PC-9 (cell line): ENCODE results near the gene PEMT. TPM values are rescaled to one million over a fixed set of nuclear protein-coding genes. Genes with fewer than 3 reads are reported as not detected.
A peak's percentile ranks its signal among the peaks of the same experiment; 100 is the strongest.

Experiments
- BruUV-seq: library from RNA; stranded (reverse); fragments of 400-500 nt; replicated peaks from 2 replicates; lab custom pipeline; 2021; lab: Mats Ljungman, UMichigan
- CTCF ChIA-PET: fragments of 300-600 bp; sonication (Branson Sonifier 250); formaldehyde crosslinking; loops from one replicate; lab custom pipeline; 2022; ENCODE audit warnings: antibody characterized with exemption; lab: Charles Lee
- POLR2A ChIA-PET: fragments of 300-600 bp; sonication (Branson Sonifier 250); formaldehyde crosslinking; loops from one replicate; lab custom pipeline; 2022; ENCODE audit warnings: antibody characterized with exemption; ENCODE audit not compliant: unreplicated experiment; lab: Charles Lee
- DNase-seq, 2 experiments: peaks; one replicate each; pipeline versions ENCODE4 v3.0.0 to v3.0.0-alpha.2; 2015 to 2022; ENCODE audit warnings: mixed read lengths in 1 of 2
- H2AFZ ChIP-seq: fragments of 200-600 bp; sonication (generic); 2 replicates; pipeline ENCODE4 v1.8.1; 2017; ENCODE audit warnings: antibody characterized with exemption
- H3F3A ChIP-seq: fragments of 200-600 bp; sonication (generic); 2 replicates; pipeline ENCODE4 v1.8.1; 2017; ENCODE audit warnings: antibody characterized with exemption, mild to moderate bottlenecking, low read depth; ENCODE audit not compliant: insufficient read depth
- H3K27ac ChIP-seq: fragments of 200-600 bp; sonication (generic); 2 replicates; pipeline ENCODE4 v1.6.1; 2016; ENCODE audit warnings: mixed run types
- H3K27me3 ChIP-seq: fragments of 200-600 bp; sonication (generic); 2 replicates; pipeline ENCODE4 v1.6.1; 2016; ENCODE audit warnings: low read depth, mixed run types; ENCODE audit not compliant: insufficient read depth
- H3K36me3 ChIP-seq: fragments of 200-600 bp; sonication (generic); 2 replicates; pipeline ENCODE4 v1.6.1; 2016; ENCODE audit warnings: low read depth, mixed run types
- H3K4me1 ChIP-seq: fragments of 200-600 bp; sonication (generic); replicated peaks from 2 replicates; pipeline ENCODE4 v1.6.1; 2016; ENCODE audit warnings: mixed run types; ENCODE audit not compliant: insufficient read depth
- H3K4me2 ChIP-seq: fragments of 200-600 bp; sonication (generic); 2 replicates; pipeline ENCODE4 v1.6.1; 2017; ENCODE audit warnings: mixed run types
- H3K4me3 ChIP-seq: fragments of 200-600 bp; sonication (generic); 2 replicates; pipeline ENCODE4 v1.6.1; 2016; ENCODE audit warnings: mixed run types
- H3K79me2 ChIP-seq: fragments of 200-600 bp; sonication (generic); 2 replicates; pipeline ENCODE4 v1.6.1; 2017; ENCODE audit warnings: low read depth, mixed run types
- H3K9me2 ChIP-seq: fragments of 200-600 bp; sonication (generic); 2 replicates; pipeline ENCODE4 v1.8.1; 2017; ENCODE audit warnings: mild to moderate bottlenecking; ENCODE audit not compliant: insufficient read depth
- H3K9me3 ChIP-seq: fragments of 200-600 bp; sonication (generic); 2 replicates; pipeline ENCODE4 v1.8.1; 2016; ENCODE audit warnings: low read depth; ENCODE audit not compliant: insufficient read depth
- H4K20me1 ChIP-seq: fragments of 200-600 bp; sonication (generic); 2 replicates; pipeline ENCODE4 v1.8.1; 2017; ENCODE audit not compliant: insufficient read depth
- EZH2 ChIP-seq: fragments of 200-600 bp; sonication (generic); IDR thresholded peaks from 2 replicates; pipeline ENCODE4 v1.8.0; 2017; ENCODE audit warnings: antibody characterized with exemption, low read depth
- intact Hi-C: fragments of 100-400 bp; cut with micrococcal nuclease; formaldehyde crosslinking; loops from one replicate; pipeline ENCODE4 v1.10.0; 2022; ENCODE audit not compliant: unreplicated experiment
- total RNA-seq: library from RNA; stranded (reverse); gene quantifications from 2 replicates; pipeline ENCODE4 v1.2.3, GENCODE V29; 2021
- TF ChIP-seq, protein P1 (sequence below): fragments of 200-600 bp; sonication (generic); conservative IDR thresholded peaks from 2 replicates; pipeline ENCODE4 v1.6.1; 2017; ENCODE audit warnings: mixed run types, antibody characterized with exemption, mild to moderate bottlenecking, moderate library complexity

PEMT gene
- total RNA-seq, 1 experiment from 2014 or later = 61.2 TPM

DNA sequence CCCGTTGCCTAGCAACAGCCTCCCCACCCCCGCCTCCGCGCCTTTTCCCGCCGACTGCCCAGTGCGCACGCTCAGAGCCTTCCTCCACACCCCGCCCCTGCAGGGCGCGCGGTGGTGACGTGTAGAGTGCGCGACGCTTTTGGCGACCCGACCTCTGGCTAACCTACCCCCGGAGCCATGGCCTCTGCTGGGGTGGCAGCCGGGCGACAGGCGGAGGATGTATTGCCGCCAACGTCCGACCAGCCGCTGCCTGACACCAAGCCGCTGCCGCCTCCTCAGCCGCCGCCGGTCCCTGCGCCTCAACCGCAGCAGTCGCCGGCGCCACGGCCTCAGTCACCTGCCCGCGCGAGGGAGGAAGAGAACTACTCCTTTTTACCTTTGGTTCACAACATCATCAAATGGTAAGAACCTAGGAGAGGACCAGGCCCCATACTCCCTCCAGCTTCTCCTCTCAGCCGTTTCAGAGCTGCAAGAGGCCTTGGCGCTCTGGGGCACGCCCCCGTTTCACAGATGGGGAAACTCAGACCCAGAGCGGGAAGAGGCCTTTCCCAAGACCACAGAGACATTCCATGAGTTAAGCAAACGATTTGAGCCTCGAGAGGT lies 114.5 kb downstream of the PEMT start, which contains the start of gene MED9:
TSS of gene MED9 (plus strand) at position 136 of the 603 bp plus-strand sequence. CDS start at position 178, 42 bp downstream.
- H3K4me2 ChIP-seq = peak within 1 kb of the TSS; percentile 98
- peak within 1 kb of the TSS; percentile 90 for H3K4me3 ChIP-seq
- TF ChIP-seq, protein P1, sequence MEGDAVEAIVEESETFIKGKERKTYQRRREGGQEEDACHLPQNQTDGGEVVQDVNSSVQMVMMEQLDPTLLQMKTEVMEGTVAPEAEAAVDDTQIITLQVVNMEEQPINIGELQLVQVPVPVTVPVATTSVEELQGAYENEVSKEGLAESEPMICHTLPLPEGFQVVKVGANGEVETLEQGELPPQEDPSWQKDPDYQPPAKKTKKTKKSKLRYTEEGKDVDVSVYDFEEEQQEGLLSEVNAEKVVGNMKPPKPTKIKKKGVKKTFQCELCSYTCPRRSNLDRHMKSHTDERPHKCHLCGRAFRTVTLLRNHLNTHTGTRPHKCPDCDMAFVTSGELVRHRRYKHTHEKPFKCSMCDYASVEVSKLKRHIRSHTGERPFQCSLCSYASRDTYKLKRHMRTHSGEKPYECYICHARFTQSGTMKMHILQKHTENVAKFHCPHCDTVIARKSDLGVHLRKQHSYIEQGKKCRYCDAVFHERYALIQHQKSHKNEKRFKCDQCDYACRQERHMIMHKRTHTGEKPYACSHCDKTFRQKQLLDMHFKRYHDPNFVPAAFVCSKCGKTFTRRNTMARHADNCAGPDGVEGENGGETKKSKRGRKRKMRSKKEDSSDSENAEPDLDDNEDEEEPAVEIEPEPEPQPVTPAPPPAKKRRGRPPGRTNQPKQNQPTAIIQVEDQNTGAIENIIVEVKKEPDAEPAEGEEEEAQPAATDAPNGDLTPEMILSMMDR = no peak
- TF ChIP-seq EZH2 = no peak
- H2AFZ ChIP-seq = peak within 1 kb of the TSS; percentile 100
- CTCF ChIA-PET = interaction anchor here (0.5 kb wide), 1 partner anchor 107 kb away, joined by 5 read pairs; no protein-coding TSS in a partner anchor
- peaks cover 47% of the 10 kb centered on the region for H3K79me2 ChIP-seq
- H3F3A ChIP-seq = peaks cover 9% of the 10 kb centered on the region; the same call in 1 of the 2 replicates
- BruUV-seq = TSS peak; percentile 66
- peaks cover 44% of the 10 kb centered on the region for H3K27me3 ChIP-seq
- H4K20me1 ChIP-seq = peaks cover 25% of the 10 kb centered on the region
- intact Hi-C loops = no loop called here
- peaks cover 10% of the 10 kb centered on the region for H3K4me1 ChIP-seq
- no peaks in the 10 kb centered on the region for H3K9me3 ChIP-seq
- H3K36me3 ChIP-seq = peaks cover 10% of the 10 kb centered on the region; the same call in 1 of the 2 replicates
- POLR2A ChIA-PET = no interaction called here
- H3K9me2 ChIP-seq = no peaks in the 10 kb centered on the region
- peak within 1 kb of the TSS; percentile 51 for H3K27ac ChIP-seq
- peak; percentile 75 to 87 for DNase-seq

DNA sequence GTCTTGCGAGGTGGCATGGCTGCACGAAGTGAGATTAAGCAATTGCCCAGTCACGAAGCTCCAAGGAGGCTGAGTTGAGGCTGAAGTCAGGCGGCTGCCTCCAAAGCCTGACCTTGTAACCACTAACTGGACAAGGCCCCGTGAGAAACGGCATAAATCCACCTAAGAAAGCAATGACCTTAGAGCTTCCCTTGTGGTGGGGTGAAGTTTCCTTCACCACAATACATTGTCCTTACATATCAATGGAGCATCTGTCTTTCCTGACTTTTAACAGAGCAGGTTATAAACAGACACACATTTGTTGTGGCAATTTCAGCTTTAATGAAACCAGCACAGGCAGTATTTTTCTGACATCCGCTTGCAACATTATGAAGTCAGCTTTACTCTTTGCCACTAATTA lies 117.2 kb downstream of the PEMT start:
- Histone ChIP-seq H3K4me3 (no peak overlapping the region), H3K79me2 (peaks cover 24% of the 10 kb centered on the region), H3K4me2 (no peak overlapping the region), H3K27ac (no peak overlapping the region), H2AFZ (no peak overlapping the region), H3K9me2 (no peaks in the 10 kb centered on the region), H3K36me3 (peaks cover 6% of the 10 kb centered on the region; the same call in 1 of the 2 replicates), H3K4me1 (peaks cover 10% of the 10 kb centered on the region), H3F3A (peaks cover 4% of the 10 kb centered on the region; the same call in 1 of the 2 replicates), H3K9me3 (no peaks in the 10 kb centered on the region), H3K27me3 (peaks cover 70% of the 10 kb centered on the region), H4K20me1 (peaks cover 12% of the 10 kb centered on the region)
- ChIA-PET POLR2A (no interaction called here), CTCF (interaction anchor here (0.6 to 1.0 kb wide), 2 partner anchors 149 to 952 kb away, joined by 3 to 6 read pairs; no protein-coding TSS in a partner anchor)
- no peak for TF ChIP-seq EZH2
- DNase-seq = no peak
- intact Hi-C loops = no loop called here
- BruUV-seq = no TSS peak

DNA sequence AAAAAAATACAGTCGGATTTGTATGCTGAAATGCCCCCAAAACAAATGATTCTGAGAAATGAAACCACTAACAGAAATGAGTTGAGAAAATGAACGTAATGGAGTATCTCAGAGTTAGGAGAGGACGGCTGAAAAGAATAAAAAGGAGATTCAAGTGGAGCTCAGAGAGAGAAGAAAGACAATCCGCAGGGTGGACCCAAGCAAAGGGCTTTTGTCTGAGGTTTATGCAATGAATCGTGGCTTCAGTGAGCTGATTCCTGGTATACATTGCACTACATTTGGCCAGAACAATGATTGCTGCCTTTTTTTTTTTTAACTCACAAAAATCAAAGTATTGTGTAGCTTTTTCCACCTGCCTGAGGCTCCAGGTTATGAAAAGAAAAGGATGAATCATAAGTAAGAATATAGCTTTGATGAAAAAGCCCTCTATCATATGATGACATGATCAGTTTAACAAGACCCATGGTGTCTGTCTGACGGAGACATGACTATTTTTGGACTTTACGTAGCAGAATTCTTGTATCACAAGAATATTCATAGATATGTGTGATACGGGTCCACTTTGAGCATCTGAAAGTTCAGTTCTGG lies 119.1 kb downstream of the PEMT start:
- Histone ChIP-seq H3K9me2 (no peaks in the 10 kb centered on the region), H3K4me2 (no peak overlapping the region), H3K27me3 (peaks cover 87% of the 10 kb centered on the region), H4K20me1 (no peaks in the 10 kb centered on the region), H3K27ac (no peak overlapping the region), H3K9me3 (peaks cover 4% of the 10 kb centered on the region; the same call in 1 of the 2 replicates), H3F3A (peaks cover 4% of the 10 kb centered on the region; the same call in 1 of the 2 replicates), H3K79me2 (peaks cover 6% of the 10 kb centered on the region), H2AFZ (no peak overlapping the region), H3K4me1 (no peaks in the 10 kb centered on the region; the same call in 1 of the 2 replicates), H3K36me3 (no peaks in the 10 kb centered on the region), H3K4me3 (no peak overlapping the region)
- no TSS peak for BruUV-seq
- intact Hi-C loops = no loop called here
- CTCF ChIA-PET = interaction anchor here (0.6 kb wide), 1 partner anchor 904 kb away, joined by 7 read pairs; no protein-coding TSS in a partner anchor
- DNase-seq = no peak
- POLR2A ChIA-PET = interaction anchor here (0.7 kb wide), 1 partner anchor 96 kb away, joined by 3 read pairs; no protein-coding TSS in a partner anchor
- TF ChIP-seq, protein P1 = no peak
- no peak for TF ChIP-seq EZH2
